Left renal cortex interstitium (tissue), 4 donors: ENCODE data around the gene PARVB. TPM values are rescaled to one million over a fixed set of nuclear protein-coding genes. Genes with fewer than 3 reads are reported as not detected.

ENCODE experiments used
- DNase-seq, 4 donors: peaks; one replicate each; pipeline ENCODE4 v3.0.0-alpha.2; 2013; ENCODE audit warnings: low read depth in 4 of 4, low spot score in 2 of 4, missing footprints in 1 of 4
- polyA plus RNA-seq, 4 donors: library from polyadenylated mRNA; unstranded; fragments of 120-200 nt; gene quantifications; one replicate each; pipeline ENCODE4 v1.2.1, GENCODE V29; 2013; ENCODE audit not compliant: insufficient read length in 4 of 4

Gene PARVB
- polyA plus RNA-seq, 4 donors = 20.8 to 25.3 (median 23.9) TPM

DNA sequence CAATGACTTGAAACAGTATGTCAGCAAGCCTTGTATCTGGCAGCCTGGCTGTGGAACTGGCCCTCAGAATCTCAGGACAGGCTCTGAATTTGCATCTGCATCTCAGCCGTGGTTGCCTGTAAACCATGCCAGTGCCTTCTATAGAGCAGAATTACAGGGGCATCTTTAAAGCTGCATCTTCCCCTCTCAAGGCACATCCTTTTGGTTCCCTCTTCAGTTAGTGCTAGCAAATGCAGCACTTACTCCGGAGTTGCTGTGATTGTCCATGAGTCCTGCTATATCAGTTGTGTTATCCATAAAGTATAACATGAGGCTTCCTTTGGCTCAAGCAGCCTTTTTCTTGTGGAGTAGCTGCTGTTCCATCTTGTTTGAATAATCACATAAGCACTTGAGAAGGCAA is 102.7 kb downstream of the PARVB start:
- DNase-seq = no peak

GRCh38 chr22:44127356-44127755 is 103.3 kb downstream of the PARVB start:
- DNase-seq = no peak

DNA sequence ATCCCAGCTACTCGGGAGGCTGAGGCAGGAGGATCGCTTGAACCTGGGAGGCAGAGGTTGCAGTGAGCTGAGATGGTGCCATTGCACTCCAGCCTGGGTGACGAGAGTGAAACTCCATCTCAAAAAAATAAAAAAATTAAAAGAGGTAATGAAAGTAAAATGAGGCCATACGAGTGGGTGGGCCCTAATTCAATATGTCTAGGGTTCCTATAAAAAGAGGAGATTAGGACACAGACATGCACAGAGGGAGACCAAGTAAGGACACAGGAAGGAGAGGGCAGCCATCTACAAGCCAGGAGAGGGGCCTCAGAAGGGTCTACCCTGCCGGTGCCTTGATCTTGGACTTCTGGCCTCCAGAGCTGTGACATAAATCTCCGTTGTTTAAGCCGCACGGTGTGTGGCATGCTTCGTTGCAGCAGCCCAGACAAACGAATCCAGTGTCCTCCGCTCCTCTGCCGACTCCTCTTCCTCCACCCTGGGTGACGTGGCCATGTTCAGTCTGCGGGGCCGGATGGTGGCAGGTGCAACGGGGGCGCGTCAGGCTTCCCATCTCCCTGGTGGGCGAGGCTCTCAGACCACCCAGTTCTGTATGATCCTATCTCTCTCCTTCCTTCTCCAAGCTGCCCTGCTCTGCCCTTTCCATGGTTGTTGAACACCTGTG is 105.0 kb downstream of the PARVB start:
- no peak for DNase-seq

DNA sequence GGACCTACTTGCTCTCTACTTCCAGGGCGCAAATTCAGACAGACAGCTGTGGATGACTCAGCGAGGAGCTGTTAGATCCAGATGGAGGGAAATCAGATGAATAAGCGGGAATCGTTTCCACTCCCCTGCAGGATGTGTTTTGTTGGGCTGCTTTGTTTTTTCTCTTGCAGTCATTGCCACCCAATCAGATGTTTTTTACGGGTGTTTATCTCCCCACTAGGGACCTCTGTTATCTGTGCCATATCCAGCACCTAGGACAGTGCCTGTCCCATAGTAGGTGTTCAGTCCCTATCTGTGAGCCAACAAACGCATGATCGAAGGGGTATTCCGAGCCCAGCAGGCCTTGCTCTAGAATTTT is 105.5 kb downstream of the PARVB start:
- DNase-seq = no peak

DNA sequence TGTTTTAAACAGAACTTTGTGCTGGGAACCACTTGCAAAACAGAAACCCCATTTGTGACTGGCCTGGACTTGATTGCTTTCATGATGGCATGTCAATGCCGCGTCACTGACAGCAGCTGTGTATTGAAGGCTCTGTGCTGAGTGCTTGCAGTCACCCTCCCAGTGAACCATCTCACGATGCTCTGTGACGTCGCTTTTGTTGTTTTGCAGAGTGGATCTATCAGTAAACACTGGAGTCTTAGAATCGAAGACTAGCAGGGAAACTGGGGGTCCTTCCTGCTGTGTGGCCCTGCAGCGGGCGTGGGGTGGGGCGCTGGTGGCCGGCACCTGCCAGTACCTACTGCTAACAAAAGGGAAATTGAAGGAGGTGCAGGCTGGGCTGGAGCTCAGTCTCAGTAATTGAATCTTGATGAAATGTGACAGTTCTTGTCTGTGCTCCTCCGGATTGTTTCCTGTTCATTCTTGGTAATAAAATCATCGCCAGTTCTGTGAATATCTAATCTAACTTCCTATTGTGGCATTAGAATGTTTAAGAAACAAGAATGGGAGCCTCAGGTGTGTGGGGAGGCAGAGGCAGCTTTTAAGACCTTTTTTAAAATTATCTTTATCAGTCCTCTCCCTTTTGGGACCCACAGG is 106.1 kb downstream of the PARVB start:
- DNase-seq = no peak

GRCh38 chr22:44131412-44131811 is 107.3 kb downstream of the PARVB start:
- no peak for DNase-seq

DNA sequence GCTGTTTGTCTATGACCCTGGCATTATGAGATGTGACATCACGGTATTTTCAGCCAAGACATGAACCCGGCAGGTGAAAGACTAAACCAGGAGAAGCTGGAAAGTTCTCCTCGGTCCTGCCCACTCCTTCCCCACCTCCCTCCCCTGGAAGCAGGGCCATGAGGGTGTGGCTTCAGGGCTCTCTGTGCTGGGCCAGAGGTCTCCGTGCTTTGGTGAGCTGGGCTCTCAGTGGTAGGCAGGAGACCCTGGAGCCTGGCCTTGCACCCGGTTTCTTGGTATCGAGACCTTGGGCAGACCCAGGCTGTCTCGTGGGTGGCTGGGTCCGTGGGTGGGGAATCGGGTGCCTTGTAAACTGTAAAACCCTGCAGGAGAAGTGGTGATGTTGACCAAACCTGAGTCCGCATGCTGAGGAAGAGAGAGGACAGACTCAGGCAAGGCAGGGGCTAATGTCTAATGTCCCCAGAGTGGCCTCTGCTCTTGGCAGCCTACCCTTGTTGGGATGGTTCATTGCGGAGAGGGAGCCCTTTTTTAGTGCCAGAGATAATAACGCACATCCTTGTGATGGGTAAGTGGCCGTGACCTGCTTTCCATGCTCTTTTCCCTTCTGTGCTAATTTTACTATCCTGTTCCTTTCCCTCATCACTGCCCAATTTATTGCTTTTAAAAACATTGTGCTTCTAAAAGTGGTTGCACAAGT is 108.0 kb downstream of the PARVB start:
- no peak for DNase-seq

GRCh38 chr22:44132724-44133123 is 108.6 kb downstream of the PARVB start:
- no peak for DNase-seq

- DNase-seq = no peak
Observed at GRCh38 chr22:44133161-44133560, 109.1 kb downstream of the PARVB start.

GRCh38 chr22:44133901-44134571 is 109.9 kb downstream of the PARVB start:
- DNase-seq = no peak

GRCh38 chr22:44136112-44136511 is 112.0 kb downstream of the PARVB start:
- DNase-seq = no peak

DNA sequence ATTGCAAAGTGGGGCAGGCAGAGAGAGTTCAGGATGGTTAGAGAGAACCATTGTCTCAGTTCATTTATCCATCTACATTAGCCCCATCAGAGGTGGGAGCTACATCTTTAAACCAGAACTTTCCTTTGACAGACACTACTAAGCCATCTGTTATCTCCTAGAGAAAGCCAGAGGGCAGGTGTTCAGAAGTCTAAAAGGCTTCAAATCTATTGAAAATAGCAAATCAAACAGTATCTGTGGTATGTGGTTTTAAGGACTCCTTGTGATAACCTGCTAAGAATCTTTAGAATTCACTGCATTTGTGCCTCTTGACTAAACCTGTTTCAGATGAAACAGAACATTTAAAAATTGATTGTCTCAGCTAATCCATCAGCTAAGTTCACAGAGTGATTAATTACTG is 112.7 kb downstream of the PARVB start:
- DNase-seq = no peak

DNA sequence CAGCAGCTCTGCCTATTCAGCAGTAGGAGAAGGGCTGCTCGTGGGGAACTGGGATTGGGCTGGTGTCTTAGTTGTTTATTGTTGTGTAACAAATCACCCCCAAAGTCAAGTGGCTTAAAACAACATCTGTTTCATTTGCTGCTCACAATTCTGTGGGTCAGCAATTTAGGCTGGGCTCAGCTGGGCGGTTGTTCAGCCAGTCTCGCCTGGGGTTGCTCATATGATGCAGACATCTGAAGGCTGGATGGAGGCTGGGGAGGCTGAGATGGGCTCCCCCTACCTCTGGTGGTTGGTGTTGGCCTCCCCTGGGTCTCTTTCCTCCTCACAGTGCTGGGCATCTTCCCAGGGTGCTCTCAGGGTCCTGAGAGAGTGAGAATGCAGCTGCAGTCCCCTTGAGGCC is 113.3 kb downstream of the PARVB start:
- DNase-seq = no peak

- DNase-seq = no peak
Observed at GRCh38 chr22:44139773-44140172, 115.7 kb downstream of the PARVB start.

DNA sequence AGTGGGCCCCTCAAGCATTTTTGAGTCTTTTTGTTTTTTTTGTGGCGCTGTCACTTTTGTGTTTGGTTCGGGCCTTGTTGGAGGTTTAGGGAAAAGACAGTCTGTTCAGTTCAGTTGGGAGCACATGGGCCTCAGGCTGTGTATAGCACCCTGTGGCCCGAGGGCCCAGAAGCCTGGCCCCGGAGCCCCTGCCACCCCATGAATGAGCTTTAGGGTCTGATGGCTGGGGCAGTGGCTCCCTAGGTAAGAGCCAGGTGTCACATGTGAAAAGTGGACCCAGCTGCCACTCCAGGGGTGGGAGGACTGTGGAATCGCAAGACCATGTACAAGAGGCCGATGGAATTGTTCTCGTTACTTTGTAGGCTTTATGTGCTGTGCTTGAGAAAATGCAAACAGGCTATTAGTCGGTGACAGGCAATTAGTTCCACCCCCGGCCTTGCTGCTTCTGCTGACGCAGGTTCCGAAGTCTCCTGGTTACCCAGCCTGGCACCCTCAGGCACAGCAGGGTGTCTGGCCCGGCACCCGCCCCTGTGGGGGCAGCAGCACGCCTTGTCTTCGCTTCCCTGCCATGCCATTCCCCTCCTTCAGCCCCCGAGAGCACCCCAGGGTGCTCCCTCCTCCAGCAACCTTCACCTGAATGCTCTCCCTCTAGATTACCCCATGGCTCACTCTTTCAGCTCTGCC is 118.5 kb downstream of the PARVB start:
- DNase-seq = no peak

DNA sequence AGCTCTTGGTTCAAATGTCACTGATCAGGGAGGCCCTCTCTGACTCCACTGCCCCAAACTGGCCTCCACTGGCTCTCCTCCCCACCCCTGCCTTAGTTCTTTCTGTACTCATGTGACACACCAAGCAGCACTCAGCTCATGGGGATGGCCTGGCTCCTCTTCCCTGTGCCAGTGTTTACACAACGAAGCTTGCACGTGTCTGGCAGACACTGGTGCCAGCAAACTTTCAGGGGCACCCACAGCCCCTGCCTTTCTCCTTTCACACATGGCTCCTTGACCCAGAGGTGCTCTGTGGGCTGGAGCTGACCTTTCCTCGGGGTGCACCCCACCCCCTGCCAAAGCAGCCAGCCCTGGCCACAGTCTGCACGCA is 119.0 kb downstream of the PARVB start:
- DNase-seq = no peak

DNA sequence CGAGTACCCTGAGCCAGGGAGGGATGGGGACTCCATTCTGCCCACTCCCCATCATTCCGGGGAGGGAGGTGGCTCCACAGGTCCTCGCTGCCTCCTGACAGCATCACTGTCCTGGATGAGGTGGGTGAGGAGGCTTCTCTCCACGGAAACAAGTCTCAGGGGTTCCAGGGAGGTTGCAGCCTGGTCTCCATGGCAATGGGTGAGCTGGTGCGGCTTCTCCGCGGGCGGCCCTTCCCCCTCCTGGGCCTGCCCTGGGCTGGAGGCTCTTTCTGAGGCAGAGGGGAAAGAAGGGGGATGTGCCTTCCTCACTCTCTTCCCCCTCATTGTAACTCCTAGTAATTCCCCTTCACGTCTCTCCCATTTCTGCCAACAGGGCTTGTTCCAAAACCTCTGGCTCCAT is 119.5 kb downstream of the PARVB start:
- DNase-seq = no peak

- no peak for DNase-seq
Observed at GRCh38 chr22:44144046-44144569, 120.0 kb downstream of the PARVB start.

DNA sequence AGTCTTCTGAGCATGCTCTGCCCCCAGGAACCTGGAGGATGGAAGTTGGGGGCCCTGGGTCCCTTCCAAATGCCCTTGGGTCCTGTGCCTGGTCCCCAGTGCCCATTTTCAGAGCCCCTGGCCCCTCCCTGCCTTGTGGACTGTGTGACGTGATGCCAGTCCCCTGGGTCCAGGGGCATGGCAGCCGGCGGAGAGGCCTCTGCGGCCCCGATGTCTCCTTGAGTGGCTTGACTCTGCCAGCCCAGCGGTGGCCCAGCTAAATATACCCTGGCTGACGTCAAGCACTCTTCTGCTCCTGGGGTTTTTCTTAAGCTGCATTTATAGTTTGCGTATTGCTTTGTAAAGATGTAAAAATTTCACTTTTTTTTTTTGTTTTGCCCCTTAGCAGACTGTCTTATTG is 121.4 kb downstream of the PARVB start:
- no peak for DNase-seq

GRCh38 chr22:44146088-44146861 is 122.2 kb downstream of the PARVB start:
- DNase-seq = no peak
